GM12873 (cell line): ENCODE measurements around the gene CELF2.

Experiments used
- CTCF ChIP-seq: IDR thresholded peaks from 2 replicates; pipeline ENCODE4 v1.5.1; 2012; ENCODE audit warnings: low read depth, mild to moderate bottlenecking, moderate library complexity, low read length, control low read depth; ENCODE audit not compliant: insufficient read depth; ENCODE audit errors: missing control alignments

CELF2 gene

GRCh38 chr10:11270135-11270857 is 252.6 kb downstream of the CELF2 start:
- TF ChIP-seq CTCF, result peak; percentile 92

GRCh38 chr10:11270858-11271179 is 253.1 kb downstream of the CELF2 start:
- no peak for TF ChIP-seq CTCF

DNA sequence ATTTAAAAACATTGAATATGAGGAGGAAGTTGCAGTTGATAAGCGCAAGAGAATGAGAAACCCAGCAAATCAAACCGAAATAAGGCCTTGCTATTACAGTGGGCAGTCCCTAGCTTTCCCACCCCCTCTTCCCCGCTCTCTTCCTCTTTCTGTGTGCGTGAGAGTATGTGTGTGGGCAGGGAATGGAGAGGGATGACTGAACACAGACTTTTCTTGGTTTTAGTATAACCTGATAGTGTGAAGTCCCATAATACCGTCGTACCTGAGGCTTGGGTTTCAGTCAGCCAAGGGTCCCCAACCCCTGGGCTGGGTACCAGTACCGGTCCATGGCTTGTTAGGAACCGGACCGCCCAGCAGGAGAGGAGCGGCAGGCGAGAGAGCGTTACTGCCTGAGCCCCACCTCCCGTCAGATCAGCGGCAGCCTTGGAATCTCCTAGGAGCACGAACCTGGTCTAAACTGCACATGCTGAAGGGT is 255.3 kb downstream of the CELF2 start:
- no peak for TF ChIP-seq CTCF

- no peak for TF ChIP-seq CTCF
Observed at GRCh38 chr10:11274452-11274851, 256.8 kb downstream of the CELF2 start.

DNA sequence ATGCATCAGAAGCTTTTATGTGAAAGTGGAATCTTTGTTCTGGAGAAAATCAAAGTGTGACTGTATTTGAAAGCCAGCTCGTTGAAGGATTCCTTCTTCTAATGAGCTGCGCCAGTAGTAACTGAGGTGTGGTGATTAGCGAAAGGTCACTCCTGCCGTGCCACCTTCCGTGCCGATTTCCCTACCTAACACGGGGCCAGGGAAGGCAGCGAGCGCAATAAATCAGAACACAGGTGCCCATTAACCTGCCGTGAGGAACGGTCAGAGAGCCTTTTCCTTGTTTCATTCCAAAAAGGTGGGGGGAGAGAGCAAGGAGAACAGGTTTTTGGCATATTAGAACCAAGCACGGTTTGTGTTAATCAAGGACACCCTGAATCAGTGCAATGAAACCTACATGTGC is 258.0 kb downstream of the CELF2 start:
- no peak for TF ChIP-seq CTCF

- TF ChIP-seq CTCF, result no peak
Observed at GRCh38 chr10:11276449-11276990, 258.8 kb downstream of the CELF2 start.

- TF ChIP-seq CTCF, result no peak
Observed at GRCh38 chr10:11279314-11279713, 261.6 kb downstream of the CELF2 start.
